CD14-positive monocyte (primary cell): Measurements from ENCODE around the gene GPR158. TPM values are rescaled to one million over a fixed set of nuclear protein-coding genes. Genes with fewer than 3 reads are reported as not detected.

Experiments
- DNase-seq, 3 donors: peaks; one replicate each; pipeline ENCODE4 v3.0.0-alpha.2; 2011 to 2022
- H2AFZ ChIP-seq: 2 replicates; pipeline ENCODE4 v1.6.0; 2012; ENCODE audit warnings: mild to moderate bottlenecking, low read depth, low read length, inconsistent platforms; ENCODE audit not compliant: insufficient read depth, poor library complexity, severe bottlenecking
- H3K27ac ChIP-seq, 2 donors: 1 replicate in 1 of 2; 2 replicates in 1 of 2; pipeline ENCODE4 v1.5.1; 2012 to 2013; ENCODE audit warnings: low read length in 2 of 2, control low read depth in 1 of 2, inconsistent platforms in 1 of 2, low read depth in 1 of 2, mild to moderate bottlenecking in 1 of 2
- H3K27me3 ChIP-seq, 2 donors: one replicate each; pipeline versions ENCODE4 v1.6.0 to v1.6.1; 2011 to 2013; ENCODE audit warnings: low read length in 2 of 2; ENCODE audit not compliant: control insufficient read depth in 2 of 2, insufficient read depth in 2 of 2
- H3K36me3 ChIP-seq, 2 donors: replicated peaks in 1 of 2; 1 replicate in 1 of 2; 2 replicates in 1 of 2; pipeline versions ENCODE4 v1.5.1 to v1.6.1; 2012 to 2013; ENCODE audit warnings: low read length in 2 of 2, control low read depth in 1 of 2, inconsistent platforms in 1 of 2, mild to moderate bottlenecking in 1 of 2; ENCODE audit not compliant: insufficient read depth in 2 of 2, control insufficient read depth in 1 of 2
- H3K4me1 ChIP-seq, 2 donors: 1 replicate in 1 of 2; 2 replicates in 1 of 2; pipeline versions ENCODE4 v1.5.1 to v1.6.1; 2012 to 2013; ENCODE audit warnings: low read length in 2 of 2, control low read depth in 1 of 2, inconsistent platforms in 1 of 2, mild to moderate bottlenecking in 1 of 2, moderate library complexity in 1 of 2; ENCODE audit not compliant: insufficient read depth in 2 of 2, control insufficient read depth in 1 of 2
- H3K4me2 ChIP-seq: replicated peaks from 2 replicates; pipeline ENCODE3; 2012; ENCODE audit warnings: low read length, moderate library complexity, mild to moderate bottlenecking; ENCODE audit not compliant: poor library complexity, severe bottlenecking; ENCODE audit errors: extremely low read depth
- H3K4me3 ChIP-seq, 3 experiments: fragments of 200-600 bp in 1 of 3; sonication (generic) in 1 of 3; replicated peaks in 1 of 3; 1 replicate in 2 of 3; 2 replicates in 1 of 3; pipeline ENCODE4 v1.5.1; 2011 to 2013; ENCODE audit warnings: low read length in 3 of 3, mild to moderate bottlenecking in 3 of 3, control low read depth in 2 of 3, low read depth in 2 of 3, inconsistent platforms in 1 of 3, moderate library complexity in 1 of 3
- H3K79me2 ChIP-seq: 2 replicates; pipeline ENCODE4 v1.6.0; 2012; ENCODE audit warnings: mild to moderate bottlenecking, control low read depth, inconsistent platforms, low read length, moderate library complexity; ENCODE audit not compliant: insufficient read depth
- H3K9ac ChIP-seq: 2 replicates; pipeline ENCODE4 v1.6.0; 2017; ENCODE audit warnings: low read length, mild to moderate bottlenecking; ENCODE audit not compliant: insufficient read depth, poor library complexity, severe bottlenecking
- H3K9me3 ChIP-seq, 2 donors: replicated peaks in 1 of 2; 1 replicate in 1 of 2; 2 replicates in 1 of 2; pipeline versions ENCODE4 v1.5.1 to v1.6.1; 2012 to 2013; ENCODE audit warnings: low read length in 2 of 2, control low read depth in 1 of 2; ENCODE audit not compliant: control insufficient read depth in 1 of 2, insufficient read depth in 1 of 2
- H4K20me1 ChIP-seq: 2 replicates; pipeline ENCODE4 v1.6.0; 2012; ENCODE audit warnings: mild to moderate bottlenecking, low read length, control low read depth, moderate library complexity; ENCODE audit not compliant: insufficient read depth
- H3K27ac Mint-ChIP-seq, 7 donors: one replicate each; pipeline ENCODE4 v1.8.0; 2020; ENCODE audit warnings: mild to moderate bottlenecking in 7 of 7, mixed read lengths in 7 of 7, moderate library complexity in 6 of 7, inconsistent platforms in 2 of 7
- H3K27me3 Mint-ChIP-seq, 3 donors: one replicate each; pipeline ENCODE4 v1.8.0; 2021 to 2022; ENCODE audit warnings: low read depth in 3 of 3, mild to moderate bottlenecking in 3 of 3, mixed read lengths in 3 of 3, moderate library complexity in 3 of 3, inconsistent platforms in 1 of 3
- H3K36me3 Mint-ChIP-seq, 2 donors: one replicate each; pipeline ENCODE4 v1.8.0; 2020; ENCODE audit warnings: mixed read lengths in 2 of 2, inconsistent platforms in 1 of 2, mild to moderate bottlenecking in 1 of 2
- H3K4me1 Mint-ChIP-seq: one replicate; pipeline ENCODE4 v1.8.0; 2020; ENCODE audit warnings: mild to moderate bottlenecking, mixed read lengths
- H3K4me3 Mint-ChIP-seq, 2 donors: one replicate each; pipeline ENCODE4 v1.8.0; 2020; ENCODE audit warnings: mild to moderate bottlenecking in 2 of 2, mixed read lengths in 2 of 2, moderate library complexity in 1 of 2
- H3K9me3 Mint-ChIP-seq, 7 donors: one replicate each; pipeline ENCODE4 v1.8.0; 2020 to 2022; ENCODE audit warnings: mixed read lengths in 7 of 7, mild to moderate bottlenecking in 6 of 7, moderate library complexity in 6 of 7, inconsistent platforms in 2 of 7
- CTCF ChIP-seq: fragments of 200-600 bp; IDR thresholded peaks from one replicate; pipeline ENCODE4 v1.8.0; 2022; ENCODE audit warnings: antibody characterized with exemption, mild to moderate bottlenecking
- WGBS: methylation state at CpG from one replicate; pipeline ENCODE4 v1.1.5; 2013; ENCODE audit warnings: missing lambda C conversion rate; ENCODE audit not compliant: insufficient coverage; 5-methylcytosine and 5-hydroxymethylcytosine counted together
- intact Hi-C, 2 donors: fragments of 100-400 bp; cut with micrococcal nuclease; formaldehyde crosslinking; loops; one replicate each; pipeline versions ENCODE4 v1.15.0 to v1.15.1; 2023
- polyA plus RNA-seq, 3 donors: library from polyadenylated mRNA; depleted of rRNA in 1 of 3; unstranded in 2 of 3; stranded (reverse) in 1 of 3; fragments of 300-500 nt in 2 of 3; fragments of >200 nt in 1 of 3; fragmentation: Illumina TruSeq in 2 of 3; gene quantifications; 1 replicate in 2 of 3; 2 replicates in 1 of 3; pipeline ENCODE4 v1.2.3, GENCODE V29; 2012 to 2021

The GPR158 gene
- polyA plus RNA-seq, 3 donors, result not detected

GRCh38 chr10:25390733-25391132, 215.9 kb downstream of the GPR158 start:
- no peaks in the 10 kb centered on the region for H3K36me3 Mint-ChIP-seq
- H3K9me3 ChIP-seq, result peaks cover 24 to 36% of the 10 kb centered on the region in 2 donors
- TF ChIP-seq CTCF, result no peak
- H3K4me3 Mint-ChIP-seq, result no peak overlapping the region
- H3K4me1 Mint-ChIP-seq, result no peaks in the 10 kb centered on the region
- H3K4me1 ChIP-seq, result no peaks in the 10 kb centered on the region
- peaks cover 2 to 46% (median 25%) of the 10 kb centered on the region in 7 donors for H3K9me3 Mint-ChIP-seq
- no peak overlapping the region for H3K9ac ChIP-seq
- no peak overlapping the region for H3K27ac ChIP-seq
- H3K27me3 ChIP-seq, result no peaks in the 10 kb centered on the region
- intact Hi-C loops, result no loop called here
- DNase-seq, result no peak
- no peaks in the 10 kb centered on the region for H3K79me2 ChIP-seq
- H3K27me3 Mint-ChIP-seq, result no peaks in the 10 kb centered on the region
- no peak overlapping the region for H3K4me2 ChIP-seq
- 74% methylated on average over 3 of the region's 3 CpGs for WGBS
- no peak overlapping the region for H2AFZ ChIP-seq
- no peak overlapping the region for H3K4me3 ChIP-seq
- H3K36me3 ChIP-seq, result no peaks in the 10 kb centered on the region
- H3K27ac Mint-ChIP-seq, result no peak overlapping the region
- H4K20me1 ChIP-seq, result no peaks in the 10 kb centered on the region

DNA sequence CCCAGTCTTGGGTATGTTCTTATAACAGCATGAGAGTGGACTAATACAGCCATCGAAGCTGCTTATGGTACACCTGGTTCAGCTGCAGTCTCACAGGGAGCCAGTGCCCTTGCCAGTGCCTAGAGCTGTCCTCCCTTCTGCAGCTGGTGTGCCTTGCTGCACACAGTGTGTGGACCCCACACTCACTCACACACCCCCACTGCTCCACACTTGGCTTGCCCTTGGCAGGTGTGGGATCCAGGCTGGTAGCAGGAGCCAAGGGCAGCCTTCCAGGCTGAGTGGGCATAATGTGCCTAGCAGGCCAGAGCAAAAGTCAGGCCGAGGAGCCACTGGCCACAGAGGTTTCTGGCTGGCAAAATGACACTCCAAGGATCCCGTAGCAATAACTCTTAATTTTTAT, 217.3 kb downstream of the GPR158 start:
- no peaks in the 10 kb centered on the region for H4K20me1 ChIP-seq
- intact Hi-C loops, result no loop called here
- DNase-seq, result no peak
- no peak overlapping the region for H3K4me2 ChIP-seq
- Mint-ChIP-seq H3K4me1 (no peaks in the 10 kb centered on the region), H3K4me3 (no peak overlapping the region), H3K9me3 (peaks cover 2 to 41% (median 25%) of the 10 kb centered on the region in 7 donors), H3K36me3 (no peaks in the 10 kb centered on the region), H3K27me3 (no peaks in the 10 kb centered on the region), H3K27ac (no peak overlapping the region)
- no peak overlapping the region for H3K27ac ChIP-seq
- peaks cover 24 to 36% of the 10 kb centered on the region in 2 donors for H3K9me3 ChIP-seq
- no peak overlapping the region for H2AFZ ChIP-seq
- H3K79me2 ChIP-seq, result no peaks in the 10 kb centered on the region
- H3K9ac ChIP-seq, result no peak overlapping the region
- H3K4me3 ChIP-seq, result no peak overlapping the region
- no peaks in the 10 kb centered on the region for H3K27me3 ChIP-seq
- WGBS, result 74% methylated on average over 3 of the region's 3 CpGs
- H3K36me3 ChIP-seq, result no peaks in the 10 kb centered on the region
- no peaks in the 10 kb centered on the region for H3K4me1 ChIP-seq
- no peak for TF ChIP-seq CTCF
